Neural crest cell (in vitro differentiated cells): Measurements from ENCODE around the gene ECT2. TPM values are rescaled to one million over a fixed set of nuclear protein-coding genes. Genes with fewer than 3 reads are reported as not detected.
"Not testable (repeated sequence)": the region's sequence is repeated elsewhere in the genome, so short reads cannot be mapped to it uniquely, and the experiment has no call there.

Experiments used
- DNase-seq: peaks from one replicate; pipeline ENCODE4 v3.0.0; 2021; ENCODE audit warnings: low read depth, mixed read lengths, low spot score
- H3K27ac Mint-ChIP-seq: one replicate; pipeline ENCODE4 v1.8.0; 2021; ENCODE audit warnings: mild to moderate bottlenecking, mixed read lengths; ENCODE audit not compliant: unreplicated experiment
- H3K27me3 Mint-ChIP-seq: 2 replicates; pipeline ENCODE4 v1.8.0; 2021; ENCODE audit warnings: low read depth, mild to moderate bottlenecking, mixed read lengths
- H3K36me3 Mint-ChIP-seq: 2 replicates; pipeline ENCODE4 v1.8.0; 2021; ENCODE audit warnings: low read depth, mild to moderate bottlenecking, mixed read lengths
- H3K4me1 Mint-ChIP-seq: 2 replicates; pipeline ENCODE4 v1.8.0; 2021; ENCODE audit warnings: mixed read lengths
- H3K4me3 Mint-ChIP-seq: one replicate; pipeline ENCODE4 v1.8.0; 2021; ENCODE audit warnings: mild to moderate bottlenecking, mixed read lengths
- H3K9me3 Mint-ChIP-seq: 2 replicates; pipeline ENCODE4 v1.8.0; 2021; ENCODE audit warnings: mixed read lengths
- CTCF ChIP-seq: fragments of 200-600 bp; sonication (generic); conservative IDR thresholded peaks from 2 replicates; pipeline ENCODE4 v1.5.0; 2021; ENCODE audit warnings: antibody characterized with exemption, mild to moderate bottlenecking
- long read RNA-seq: library from polyadenylated mRNA; unstranded; transcript quantifications from one replicate; pipeline ENCODE4 v2.0.0, GENCODE V29; 2020
- total RNA-seq: library from RNA; stranded (reverse); gene quantifications from 2 replicates; pipeline ENCODE4 v1.2.1, GENCODE V29; 2021

Gene ECT2, protein sequence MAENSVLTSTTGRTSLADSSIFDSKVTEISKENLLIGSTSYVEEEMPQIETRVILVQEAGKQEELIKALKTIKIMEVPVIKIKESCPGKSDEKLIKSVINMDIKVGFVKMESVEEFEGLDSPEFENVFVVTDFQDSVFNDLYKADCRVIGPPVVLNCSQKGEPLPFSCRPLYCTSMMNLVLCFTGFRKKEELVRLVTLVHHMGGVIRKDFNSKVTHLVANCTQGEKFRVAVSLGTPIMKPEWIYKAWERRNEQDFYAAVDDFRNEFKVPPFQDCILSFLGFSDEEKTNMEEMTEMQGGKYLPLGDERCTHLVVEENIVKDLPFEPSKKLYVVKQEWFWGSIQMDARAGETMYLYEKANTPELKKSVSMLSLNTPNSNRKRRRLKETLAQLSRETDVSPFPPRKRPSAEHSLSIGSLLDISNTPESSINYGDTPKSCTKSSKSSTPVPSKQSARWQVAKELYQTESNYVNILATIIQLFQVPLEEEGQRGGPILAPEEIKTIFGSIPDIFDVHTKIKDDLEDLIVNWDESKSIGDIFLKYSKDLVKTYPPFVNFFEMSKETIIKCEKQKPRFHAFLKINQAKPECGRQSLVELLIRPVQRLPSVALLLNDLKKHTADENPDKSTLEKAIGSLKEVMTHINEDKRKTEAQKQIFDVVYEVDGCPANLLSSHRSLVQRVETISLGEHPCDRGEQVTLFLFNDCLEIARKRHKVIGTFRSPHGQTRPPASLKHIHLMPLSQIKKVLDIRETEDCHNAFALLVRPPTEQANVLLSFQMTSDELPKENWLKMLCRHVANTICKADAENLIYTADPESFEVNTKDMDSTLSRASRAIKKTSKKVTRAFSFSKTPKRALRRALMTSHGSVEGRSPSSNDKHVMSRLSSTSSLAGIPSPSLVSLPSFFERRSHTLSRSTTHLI
- 79.6 and 82.0 TPM in 2 replicates for total RNA-seq
- long read RNA-seq, full-length matches to known transcripts, result 78 of 158 reads
- long read RNA-seq, partial matches to known transcripts, result 59 of 158 reads
- long read RNA-seq, other reads (novel, unspliced or antisense), result 21 of 158 reads

DNA sequence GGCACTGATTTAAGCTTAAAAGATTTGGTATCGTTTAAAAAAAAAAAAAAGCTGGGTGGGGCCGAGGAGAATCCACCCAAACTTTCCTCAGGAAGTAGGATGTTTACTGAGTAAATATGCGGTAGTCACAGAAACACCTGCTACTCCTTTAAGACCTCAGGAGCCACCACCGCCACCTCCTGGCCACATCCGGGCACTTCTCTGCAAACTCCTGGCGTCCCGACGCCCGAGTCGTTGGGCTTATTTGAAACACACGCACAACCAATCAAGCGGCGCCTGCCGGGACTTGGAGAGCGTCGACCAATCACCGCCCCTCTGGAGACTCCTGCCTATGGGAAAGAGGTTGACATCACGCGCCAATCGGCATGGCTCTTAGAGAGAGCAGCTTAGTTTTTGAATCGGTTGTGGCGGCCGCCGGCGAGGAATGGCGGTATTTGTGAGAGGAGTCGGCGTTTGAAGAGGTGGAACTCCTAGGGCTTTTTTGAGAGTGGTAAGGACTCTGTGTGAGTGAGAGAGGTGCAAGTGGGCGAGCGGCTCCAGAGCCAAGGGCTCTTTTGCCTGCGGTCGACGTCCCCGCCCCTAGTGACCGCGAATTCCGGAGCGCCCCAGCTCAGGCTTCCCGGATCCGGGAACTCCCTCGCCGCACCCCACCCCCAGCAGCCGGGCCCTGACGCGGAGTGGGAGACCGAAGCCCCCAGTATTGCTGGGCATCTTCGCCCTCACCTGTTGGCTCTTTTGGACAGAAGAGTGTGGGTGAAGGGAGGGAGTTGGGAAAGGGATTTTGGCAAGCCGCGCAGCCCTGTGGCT lies at the start of gene ECT2:
ECT2 (plus strand) TSS at position 359 of the 807 bp plus-strand sequence. CDS start 3,805 bp downstream, outside the sequence.
- Mint-ChIP-seq H3K4me1 (peaks cover 30% of the 10 kb centered on the region), H3K36me3 (peaks cover 14% of the 10 kb centered on the region), H3K27ac (peak within 1 kb of the TSS; percentile 99), H3K9me3 (no peaks in the 10 kb centered on the region), H3K27me3 (peaks cover 6% of the 10 kb centered on the region), H3K4me3 (peak within 1 kb of the TSS; percentile 96)
- peak; percentile 75 for TF ChIP-seq CTCF
- peak; percentile 89 for DNase-seq

- no peak overlapping the region for H3K4me3 Mint-ChIP-seq
- no peak for TF ChIP-seq CTCF
- peaks cover 21% of the 10 kb centered on the region for H3K4me1 Mint-ChIP-seq
- no peak for DNase-seq
- H3K27me3 Mint-ChIP-seq, result no peaks in the 10 kb centered on the region
- no peaks in the 10 kb centered on the region for H3K9me3 Mint-ChIP-seq
- H3K27ac Mint-ChIP-seq, result no peak overlapping the region
- no peaks in the 10 kb centered on the region for H3K36me3 Mint-ChIP-seq
Measured at GRCh38 chr3:172700936-172701455, 49.5 kb upstream of the ECT2 start.

DNA sequence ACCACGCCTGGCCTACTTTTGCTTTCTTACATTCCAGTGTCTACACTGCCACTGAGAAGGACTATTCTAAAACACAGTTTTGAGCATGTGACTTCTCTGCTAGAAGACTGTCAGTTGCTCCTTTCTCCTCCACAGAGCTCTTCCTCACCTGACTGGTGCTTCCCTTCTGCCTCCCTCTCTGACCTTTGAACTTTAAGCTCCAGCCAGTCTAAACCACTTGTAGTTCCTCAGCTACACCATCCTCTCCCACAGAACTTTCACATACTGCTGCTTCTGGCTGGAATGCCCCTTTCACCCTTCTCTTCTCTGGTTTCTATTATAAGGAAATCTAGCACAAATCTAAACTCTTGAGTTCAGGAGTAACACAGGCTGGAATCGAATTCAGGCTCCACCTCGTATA lies 48.8 kb upstream of the ECT2 start:
- H3K4me3 Mint-ChIP-seq, result no peak overlapping the region
- peaks cover 21% of the 10 kb centered on the region for H3K4me1 Mint-ChIP-seq
- no peaks in the 10 kb centered on the region for H3K27me3 Mint-ChIP-seq
- H3K36me3 Mint-ChIP-seq, result no peaks in the 10 kb centered on the region
- no peak for TF ChIP-seq CTCF
- no peak for DNase-seq
- H3K27ac Mint-ChIP-seq, result no peak overlapping the region
- H3K9me3 Mint-ChIP-seq, result no peaks in the 10 kb centered on the region

- H3K4me1 Mint-ChIP-seq, result peaks cover 19% of the 10 kb centered on the region
- no peak for TF ChIP-seq CTCF
- no peaks in the 10 kb centered on the region for H3K9me3 Mint-ChIP-seq
- no peak overlapping the region for H3K27ac Mint-ChIP-seq
- H3K4me3 Mint-ChIP-seq, result no peak overlapping the region
- H3K36me3 Mint-ChIP-seq, result no peaks in the 10 kb centered on the region
- no peak for DNase-seq
- no peaks in the 10 kb centered on the region for H3K27me3 Mint-ChIP-seq
Measured at GRCh38 chr3:172702256-172702655, 48.3 kb upstream of the ECT2 start.

DNA sequence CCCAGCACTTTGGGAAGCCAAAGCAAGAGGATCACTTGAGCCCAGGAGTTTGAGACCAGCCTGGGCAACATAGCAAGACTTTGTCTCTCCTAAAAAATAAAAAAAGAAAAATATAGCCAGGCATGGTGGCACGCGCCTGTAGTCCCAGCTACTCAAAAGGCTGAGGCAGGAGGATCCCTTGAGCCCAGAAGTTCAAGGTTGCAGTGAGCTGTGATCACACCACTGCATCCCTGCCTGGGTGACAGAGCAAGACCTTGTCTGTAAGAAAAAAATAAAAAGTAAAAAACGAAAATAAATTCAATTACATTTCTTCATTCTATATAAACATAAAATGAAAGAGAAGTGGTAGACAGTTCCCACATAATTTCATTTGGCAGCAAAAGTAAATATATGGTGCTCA lies 47.8 kb upstream of the ECT2 start:
- H3K4me3 Mint-ChIP-seq, H3K9me3 Mint-ChIP-seq, H3K27me3 Mint-ChIP-seq, H3K27ac Mint-ChIP-seq, H3K36me3 Mint-ChIP-seq, DNase-seq: not testable (repeated sequence)
- H3K4me1 Mint-ChIP-seq, result peaks cover 15% of the 10 kb centered on the region
